H1 (cell line): Measurements from ENCODE around the gene SLC5A4. TPM values are rescaled to one million over a fixed set of nuclear protein-coding genes. Genes with fewer than 3 reads are reported as not detected.

Experiments
- CTCF ChIA-PET: fragments of 300-600 bp; sonication (Branson Sonifier 250); formaldehyde crosslinking; loops from one replicate; lab custom pipeline; 2021; ENCODE audit not compliant: partially characterized antibody; lab: Charles Lee
- POLR2A ChIA-PET: fragments of 300-600 bp; sonication (Branson Sonifier 250); formaldehyde crosslinking; loops from one replicate; lab custom pipeline; 2021; ENCODE audit warnings: inconsistent platforms; ENCODE audit not compliant: partially characterized antibody; lab: Charles Lee
- DNase-seq, 2 experiments: peaks; one replicate each; pipeline versions ENCODE4 v3.0.0 to v3.0.0-alpha.2; 2010 to 2022; ENCODE audit warnings: low spot score in 2 of 2, low read depth in 1 of 2, mixed read lengths in 1 of 2
- FAIRE-seq: peaks from 2 replicates; lab custom pipeline; 2011; peaks lifted over from hg19 to GRCh38; lab: Jason Lieb, UNC
- H2AFZ ChIP-seq: 2 replicates; pipeline ENCODE4 v1.8.1; 2012; ENCODE audit warnings: low read length, inconsistent platforms
- H2AK5ac ChIP-seq: 2 replicates; pipeline ENCODE4 v1.6.1; 2013; ENCODE audit warnings: low read depth, low read length
- H2BK120ac ChIP-seq: replicated peaks from 2 replicates; pipeline ENCODE3; 2013; ENCODE audit warnings: low read depth, low read length, inconsistent platforms
- H2BK12ac ChIP-seq: 2 replicates; pipeline ENCODE4 v1.6.1; 2013; ENCODE audit warnings: low read depth, low read length
- H2BK15ac ChIP-seq: 2 replicates; pipeline ENCODE4 v1.6.1; 2013; ENCODE audit warnings: low read length
- H2BK20ac ChIP-seq: 2 replicates; pipeline ENCODE4 v1.6.1; 2013; ENCODE audit warnings: low read length
- H2BK5ac ChIP-seq: 2 replicates; pipeline ENCODE4 v1.6.1; 2013; ENCODE audit warnings: low read depth, low read length
- H3K14ac ChIP-seq: 2 replicates; pipeline ENCODE4 v1.6.1; 2013; ENCODE audit warnings: inconsistent platforms; ENCODE audit not compliant: insufficient read length
- H3K18ac ChIP-seq: 2 replicates; pipeline ENCODE4 v1.6.1; 2013; ENCODE audit warnings: low read length; ENCODE audit errors: extremely low read depth
- H3K23ac ChIP-seq: 2 replicates; pipeline ENCODE4 v1.6.1; 2013; ENCODE audit warnings: inconsistent platforms; ENCODE audit not compliant: insufficient read length
- H3K23me2 ChIP-seq: 2 replicates; pipeline ENCODE4 v1.6.1; 2013; ENCODE audit warnings: low read depth, low read length
- H3K27ac ChIP-seq: 2 replicates; pipeline ENCODE4 v1.6.1; 2011; ENCODE audit warnings: low read depth, low read length, inconsistent platforms
- H3K27me3 ChIP-seq, 4 experiments: replicated peaks in 1 of 4; 1 replicate in 1 of 4; 2 replicates in 3 of 4; pipeline versions ENCODE4 v1.6.1 to v1.8.1; 2011 to 2013; ENCODE audit warnings: low read length in 3 of 4, mild to moderate bottlenecking in 3 of 4, inconsistent platforms in 2 of 4, mixed read lengths in 2 of 4, moderate library complexity in 1 of 4; ENCODE audit not compliant: control insufficient read depth in 3 of 4, insufficient read depth in 3 of 4; ENCODE audit errors: extremely low read depth in 1 of 4
- H3K36me3 ChIP-seq, 4 experiments: 2 replicates each; pipeline versions ENCODE4 v1.6.1 to v1.8.1; 2011 to 2013; ENCODE audit warnings: mild to moderate bottlenecking in 4 of 4, low read length in 3 of 4, moderate library complexity in 2 of 4, control low read depth in 1 of 4, inconsistent platforms in 1 of 4; ENCODE audit not compliant: insufficient read depth in 4 of 4, control insufficient read depth in 2 of 4
- H3K4ac ChIP-seq: replicated peaks from 2 replicates; pipeline ENCODE3; 2013; ENCODE audit warnings: low read length, low read depth, mixed read lengths, inconsistent platforms; ENCODE audit not compliant: insufficient read length
- H3K4me1 ChIP-seq, 4 experiments: replicated peaks in 1 of 4; 1 replicate in 1 of 4; 2 replicates in 3 of 4; pipeline versions ENCODE4 v1.6.1 to v1.8.1; 2011 to 2013; ENCODE audit warnings: low read length in 3 of 4, inconsistent platforms in 2 of 4, mixed read lengths in 1 of 4; ENCODE audit not compliant: insufficient read depth in 4 of 4, control insufficient read depth in 3 of 4
- H3K4me2 ChIP-seq, 2 experiments: 2 replicates each; pipeline versions ENCODE4 v1.6.1 to v1.8.1; 2011 to 2013; ENCODE audit warnings: low read depth in 2 of 2, low read length in 2 of 2, control low read depth in 1 of 2, inconsistent platforms in 1 of 2, mild to moderate bottlenecking in 1 of 2; ENCODE audit not compliant: insufficient read depth in 1 of 2
- H3K4me3 ChIP-seq, 4 experiments: fragments of 200-600, 300-600 bp in 1 of 4; sonication (generic), shearing (Covaris generic), sonication (Bioruptor Twin) in 1 of 4; 2 replicates each; pipeline versions ENCODE4 v1.5.1 to v1.8.1; 2011 to 2016; ENCODE audit warnings: low read length in 4 of 4, low read depth in 3 of 4, control low read depth in 2 of 4, inconsistent platforms in 2 of 4, mild to moderate bottlenecking in 2 of 4, mixed read lengths in 1 of 4, moderate library complexity in 1 of 4; ENCODE audit not compliant: insufficient read depth in 2 of 4; ENCODE audit errors: extremely low read depth in 1 of 4
- H3K56ac ChIP-seq: replicated peaks from 2 replicates; pipeline ENCODE3; 2013; ENCODE audit warnings: low read depth, mild to moderate bottlenecking, mixed read lengths, low read length, inconsistent platforms; ENCODE audit not compliant: insufficient read length
- H3K79me1 ChIP-seq: 2 replicates; pipeline ENCODE4 v1.6.1; 2013; ENCODE audit warnings: low read depth, low read length, control low read depth
- H3K79me2 ChIP-seq, 2 experiments: 2 replicates each; pipeline versions ENCODE4 v1.6.1 to v1.8.1; 2012 to 2013; ENCODE audit warnings: low read length in 2 of 2, mild to moderate bottlenecking in 2 of 2, inconsistent platforms in 1 of 2; ENCODE audit not compliant: insufficient read depth in 2 of 2, control insufficient read depth in 1 of 2
- H3K9ac ChIP-seq, 4 experiments: replicated peaks in 1 of 4; 1 replicate in 1 of 4; 2 replicates in 3 of 4; pipeline versions ENCODE4 v1.6.1 to v1.8.1; 2011 to 2013; ENCODE audit warnings: low read depth in 3 of 4, low read length in 3 of 4, control low read depth in 2 of 4, mild to moderate bottlenecking in 2 of 4, moderate library complexity in 2 of 4, inconsistent platforms in 1 of 4; ENCODE audit errors: extremely low read depth in 1 of 4
- H3K9me3 ChIP-seq, 2 experiments: 2 replicates each; pipeline versions ENCODE4 v1.6.1 to v1.8.1; 2012 to 2013; ENCODE audit warnings: mild to moderate bottlenecking in 2 of 2, moderate library complexity in 2 of 2, control low read depth in 1 of 2, inconsistent platforms in 1 of 2, low read depth in 1 of 2, low read length in 1 of 2, mixed read lengths in 1 of 2; ENCODE audit not compliant: insufficient read depth in 2 of 2
- H4K20me1 ChIP-seq, 2 experiments: replicated peaks in 1 of 2; 2 replicates each; pipeline versions ENCODE3 to v1.8.1; 2011 to 2013; ENCODE audit warnings: inconsistent platforms in 2 of 2, low read length in 2 of 2, mild to moderate bottlenecking in 1 of 2; ENCODE audit not compliant: insufficient read depth in 2 of 2, control insufficient read depth in 1 of 2
- H4K5ac ChIP-seq: 2 replicates; pipeline ENCODE4 v1.6.1; 2013; ENCODE audit warnings: low read length, low read depth, mixed read lengths, inconsistent platforms; ENCODE audit not compliant: insufficient read length
- H4K8ac ChIP-seq: 2 replicates; pipeline ENCODE4 v1.8.0; 2013; ENCODE audit warnings: mild to moderate bottlenecking, moderate library complexity, low read length, inconsistent platforms; ENCODE audit not compliant: insufficient read depth; ENCODE audit errors: extremely low read depth
- H4K91ac ChIP-seq: replicated peaks from 2 replicates; pipeline ENCODE3; 2013; ENCODE audit warnings: low read length, mixed read lengths, inconsistent platforms; ENCODE audit not compliant: insufficient read length
- BCL11A ChIP-seq, 2 experiments: IDR thresholded peaks; one replicate each; pipeline ENCODE4 v1.6.1; 2011; ENCODE audit warnings: low read depth in 2 of 2, low read length in 2 of 2, mild to moderate bottlenecking in 2 of 2
- BRCA1 ChIP-seq: IDR thresholded peaks from 2 replicates; pipeline ENCODE4 v1.6.1; 2012; ENCODE audit warnings: low read depth, low read length, improper control_type of control experiment
- E2F6 ChIP-seq: IDR thresholded peaks from 2 replicates; pipeline ENCODE4 v1.6.1; 2012; ENCODE audit warnings: inconsistent platforms
- GTF2F1 ChIP-seq: IDR thresholded peaks from 2 replicates; pipeline ENCODE4 v1.6.1; 2012; ENCODE audit warnings: low read depth, low read length, improper control_type of control experiment, borderline replicate concordance
- HDAC6 ChIP-seq: IDR thresholded peaks from one replicate; pipeline ENCODE4 v1.7.1; 2012; ENCODE audit warnings: low read depth, mild to moderate bottlenecking, inconsistent platforms, low read length, moderate library complexity
- NANOG ChIP-seq: IDR thresholded peaks from 2 replicates; pipeline ENCODE4 v1.6.1; 2011; ENCODE audit warnings: low read length, low read depth, mild to moderate bottlenecking, inconsistent platforms; ENCODE audit not compliant: insufficient read depth, poor library complexity, severe bottlenecking
- RXRA ChIP-seq: IDR thresholded peaks from 2 replicates; pipeline ENCODE4 v1.6.1; 2011; ENCODE audit warnings: low read depth, mild to moderate bottlenecking, low read length, moderate library complexity; ENCODE audit not compliant: insufficient read depth
- SAP30 ChIP-seq: fragments of 300-600 bp; sonication (generic); IDR thresholded peaks from 2 replicates; pipeline ENCODE4 v1.7.1; 2012; ENCODE audit warnings: low read length, moderate library complexity, mild to moderate bottlenecking, inconsistent platforms; ENCODE audit not compliant: insufficient read depth, insufficient replicate concordance
- SRF ChIP-seq: IDR thresholded peaks from 2 replicates; pipeline ENCODE4 v1.6.1; 2011; ENCODE audit warnings: mild to moderate bottlenecking, low read depth, low read length, moderate library complexity
- TAF7 ChIP-seq: optimal IDR thresholded peaks from 2 replicates; pipeline ENCODE3; 2011; ENCODE audit warnings: low read depth, mild to moderate bottlenecking, inconsistent platforms, low read length, moderate library complexity, borderline replicate concordance
- YY1 ChIP-seq: IDR thresholded peaks from 2 replicates; pipeline ENCODE4 v1.6.1; 2011; ENCODE audit warnings: low read depth, mild to moderate bottlenecking, low read length
- WGBS, 2 experiments: shearing (Covaris generic) in 1 of 2; methylation state at CpG; one replicate each; pipeline versions ENCODE4 v1.1.6 to v1.1.7; 2013 to 2015; ENCODE audit warnings: low lambda C conversion rate in 2 of 2, mixed read lengths in 2 of 2, inconsistent platforms in 1 of 2, low coverage in 1 of 2, missing lambda C conversion rate in 1 of 2; ENCODE audit not compliant: insufficient replicate concordance in 2 of 2, insufficient coverage in 1 of 2, insufficient read length in 1 of 2; ENCODE audit errors: extremely low coverage in 1 of 2, missing lambda C conversion rate in 1 of 2; 5-methylcytosine and 5-hydroxymethylcytosine counted together
- polyA plus RNA-seq, 7 experiments: library from polyadenylated mRNA; depleted of rRNA in 3 of 7; stranded (reverse) in 5 of 7; unstranded in 2 of 7; fragments of >200 nt in 5 of 7; fragments of 200-250 nt in 2 of 7; gene quantifications; 1 replicate in 5 of 7; 2 replicates in 1 of 7; 4 replicates in 1 of 7; pipeline versions ENCODE4 v1.2.1 to v1.2.3, GENCODE V29; 2011 to 2013; ENCODE audit warnings: missing spikeins in 2 of 7, mixed read lengths in 2 of 7
- total RNA-seq: library from RNA; stranded (reverse); fragmentation: NEBNext Ultra II Directional; extraction: Animal tissue kit (Norgen Biotek cat#: 25700); gene quantifications from 2 replicates; pipeline ENCODE4 v1.2.1, GENCODE V29; 2021
- TF ChIP-seq, protein P1 (sequence below): IDR thresholded peaks from 2 replicates; pipeline ENCODE4 v1.6.1; 2012; ENCODE audit warnings: low read length, inconsistent platforms

SLC5A4 gene
- total and polyA plus RNA-seq, 2 of the 8 experiments (the other 6 are each of a cell fraction or from before 2014, with no cell fraction given), result 0.17 TPM; not detected in 1

DNA sequence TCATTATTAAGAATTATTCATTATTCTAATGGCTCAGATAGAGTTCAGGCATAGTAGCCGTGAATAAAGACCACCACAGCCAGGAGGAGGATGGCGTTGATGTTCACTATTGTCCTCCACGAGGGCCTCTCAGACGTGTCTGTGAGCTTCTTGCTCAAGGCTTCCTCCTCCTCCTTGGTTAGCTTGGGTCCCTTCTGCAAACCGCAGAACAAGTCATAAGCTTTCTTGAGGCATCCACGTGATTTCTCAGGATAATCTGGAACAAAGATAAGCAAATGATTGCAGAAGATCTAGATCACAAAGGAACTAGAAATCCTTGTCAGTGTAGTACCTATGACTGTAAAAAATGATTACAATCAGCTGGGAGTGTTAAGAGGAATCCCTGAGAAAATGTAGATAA, 36.7 kb downstream of the SLC5A4 start:
- H3K79me1 ChIP-seq, result no peaks in the 10 kb centered on the region
- CTCF ChIA-PET, result interaction anchor here (0.6 to 2.6 kb wide), 7 partner anchors 12 to 101 kb away, joined by 3 to 11 read pairs (median 3); partner anchors contain the start of gene RFPL2
- H2BK15ac ChIP-seq, result no peak overlapping the region
- no peak overlapping the region for H2BK120ac ChIP-seq
- no peak overlapping the region for H3K14ac ChIP-seq
- no peak overlapping the region for H2BK20ac ChIP-seq
- no peak overlapping the region for H4K5ac ChIP-seq
- H3K79me2 ChIP-seq, result no peaks in the 10 kb centered on the region
- H4K8ac ChIP-seq, result no peak overlapping the region
- H4K91ac ChIP-seq, result no peak overlapping the region
- no peak overlapping the region for H3K9ac ChIP-seq
- H2AK5ac ChIP-seq, result no peak overlapping the region
- H3K27ac ChIP-seq, result no peak overlapping the region
- H2AFZ ChIP-seq, result no peak overlapping the region
- POLR2A ChIA-PET, result no interaction called here
- H3K23me2 ChIP-seq, result no peaks in the 10 kb centered on the region
- FAIRE-seq, result no peak
- H3K23ac ChIP-seq, result no peak overlapping the region
- no peak overlapping the region for H2BK5ac ChIP-seq
- no peak overlapping the region for H2BK12ac ChIP-seq
- H3K18ac ChIP-seq, result no peak overlapping the region
- H3K4ac ChIP-seq, result no peak overlapping the region
- H3K36me3 ChIP-seq, result no peaks in the 10 kb centered on the region
- H3K27me3 ChIP-seq, result no peaks in the 10 kb centered on the region
- H4K20me1 ChIP-seq, result no peaks in the 10 kb centered on the region
- no peak overlapping the region for H3K4me2 ChIP-seq
- no peak for DNase-seq
- H3K56ac ChIP-seq, result no peak overlapping the region
- 90% methylated on average over 6 of the region's 6 CpGs; no CpG with 5 or more reads in 1 of the 2 experiments for WGBS, 2 experiments
- H3K9me3 ChIP-seq, result no peaks in the 10 kb centered on the region
- no peak overlapping the region for H3K4me3 ChIP-seq
- no peaks in the 10 kb centered on the region for H3K4me1 ChIP-seq
- TF ChIP-seq GTF2F1 (no peak), NANOG (no peak), SAP30 (no peak), BCL11A (IDR thresholded peaks at IDR 0.05; ENCODE audit: low read depth in 2 of 2, low read length in 2 of 2) (no peak), RXRA (no peak), SRF (no peak), E2F6 (no peak), YY1 (no peak), BRCA1 (no peak), TAF7 (no peak), HDAC6 (no peak)
- TF ChIP-seq, protein P1, sequence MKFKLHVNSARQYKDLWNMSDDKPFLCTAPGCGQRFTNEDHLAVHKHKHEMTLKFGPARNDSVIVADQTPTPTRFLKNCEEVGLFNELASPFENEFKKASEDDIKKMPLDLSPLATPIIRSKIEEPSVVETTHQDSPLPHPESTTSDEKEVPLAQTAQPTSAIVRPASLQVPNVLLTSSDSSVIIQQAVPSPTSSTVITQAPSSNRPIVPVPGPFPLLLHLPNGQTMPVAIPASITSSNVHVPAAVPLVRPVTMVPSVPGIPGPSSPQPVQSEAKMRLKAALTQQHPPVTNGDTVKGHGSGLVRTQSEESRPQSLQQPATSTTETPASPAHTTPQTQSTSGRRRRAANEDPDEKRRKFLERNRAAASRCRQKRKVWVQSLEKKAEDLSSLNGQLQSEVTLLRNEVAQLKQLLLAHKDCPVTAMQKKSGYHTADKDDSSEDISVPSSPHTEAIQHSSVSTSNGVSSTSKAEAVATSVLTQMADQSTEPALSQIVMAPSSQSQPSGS, result no peak
